H1 (cell line): Measurements from ENCODE around the gene MVK. TPM values are rescaled to one million over a fixed set of nuclear protein-coding genes. Genes with fewer than 3 reads are reported as not detected.

ENCODE experiments used
- CTCF ChIA-PET: fragments of 300-600 bp; sonication (Branson Sonifier 250); formaldehyde crosslinking; loops from one replicate; lab custom pipeline; 2021; ENCODE audit not compliant: partially characterized antibody; lab: Charles Lee
- POLR2A ChIA-PET: fragments of 300-600 bp; sonication (Branson Sonifier 250); formaldehyde crosslinking; loops from one replicate; lab custom pipeline; 2021; ENCODE audit warnings: inconsistent platforms; ENCODE audit not compliant: partially characterized antibody; lab: Charles Lee
- DNase-seq, 2 experiments: peaks; one replicate each; pipeline versions ENCODE4 v3.0.0 to v3.0.0-alpha.2; 2010 to 2022; ENCODE audit warnings: low spot score in 2 of 2, low read depth in 1 of 2, mixed read lengths in 1 of 2
- FAIRE-seq: peaks from 2 replicates; lab custom pipeline; 2011; peaks lifted over from hg19 to GRCh38; lab: Jason Lieb, UNC
- H2AFZ ChIP-seq: 2 replicates; pipeline ENCODE4 v1.8.1; 2012; ENCODE audit warnings: low read length, inconsistent platforms
- H2AK5ac ChIP-seq: 2 replicates; pipeline ENCODE4 v1.6.1; 2013; ENCODE audit warnings: low read depth, low read length
- H2BK120ac ChIP-seq: replicated peaks from 2 replicates; pipeline ENCODE3; 2013; ENCODE audit warnings: low read depth, low read length, inconsistent platforms
- H2BK12ac ChIP-seq: 2 replicates; pipeline ENCODE4 v1.6.1; 2013; ENCODE audit warnings: low read depth, low read length
- H2BK15ac ChIP-seq: 2 replicates; pipeline ENCODE4 v1.6.1; 2013; ENCODE audit warnings: low read length
- H2BK20ac ChIP-seq: 2 replicates; pipeline ENCODE4 v1.6.1; 2013; ENCODE audit warnings: low read length
- H2BK5ac ChIP-seq: 2 replicates; pipeline ENCODE4 v1.6.1; 2013; ENCODE audit warnings: low read depth, low read length
- H3K14ac ChIP-seq: 2 replicates; pipeline ENCODE4 v1.6.1; 2013; ENCODE audit warnings: inconsistent platforms; ENCODE audit not compliant: insufficient read length
- H3K18ac ChIP-seq: 2 replicates; pipeline ENCODE4 v1.6.1; 2013; ENCODE audit warnings: low read length; ENCODE audit errors: extremely low read depth
- H3K23ac ChIP-seq: 2 replicates; pipeline ENCODE4 v1.6.1; 2013; ENCODE audit warnings: inconsistent platforms; ENCODE audit not compliant: insufficient read length
- H3K23me2 ChIP-seq: 2 replicates; pipeline ENCODE4 v1.6.1; 2013; ENCODE audit warnings: low read depth, low read length
- H3K27ac ChIP-seq: 2 replicates; pipeline ENCODE4 v1.6.1; 2011; ENCODE audit warnings: low read depth, low read length, inconsistent platforms
- H3K27me3 ChIP-seq, 4 experiments: replicated peaks in 1 of 4; 1 replicate in 1 of 4; 2 replicates in 3 of 4; pipeline versions ENCODE4 v1.6.1 to v1.8.1; 2011 to 2013; ENCODE audit warnings: low read length in 3 of 4, mild to moderate bottlenecking in 3 of 4, inconsistent platforms in 2 of 4, mixed read lengths in 2 of 4, moderate library complexity in 1 of 4; ENCODE audit not compliant: control insufficient read depth in 3 of 4, insufficient read depth in 3 of 4; ENCODE audit errors: extremely low read depth in 1 of 4
- H3K36me3 ChIP-seq, 4 experiments: 2 replicates each; pipeline versions ENCODE4 v1.6.1 to v1.8.1; 2011 to 2013; ENCODE audit warnings: mild to moderate bottlenecking in 4 of 4, low read length in 3 of 4, moderate library complexity in 2 of 4, control low read depth in 1 of 4, inconsistent platforms in 1 of 4; ENCODE audit not compliant: insufficient read depth in 4 of 4, control insufficient read depth in 2 of 4
- H3K4ac ChIP-seq: replicated peaks from 2 replicates; pipeline ENCODE3; 2013; ENCODE audit warnings: low read length, low read depth, mixed read lengths, inconsistent platforms; ENCODE audit not compliant: insufficient read length
- H3K4me1 ChIP-seq, 4 experiments: replicated peaks in 1 of 4; 1 replicate in 1 of 4; 2 replicates in 3 of 4; pipeline versions ENCODE4 v1.6.1 to v1.8.1; 2011 to 2013; ENCODE audit warnings: low read length in 3 of 4, inconsistent platforms in 2 of 4, mixed read lengths in 1 of 4; ENCODE audit not compliant: insufficient read depth in 4 of 4, control insufficient read depth in 3 of 4
- H3K4me2 ChIP-seq, 2 experiments: 2 replicates each; pipeline versions ENCODE4 v1.6.1 to v1.8.1; 2011 to 2013; ENCODE audit warnings: low read depth in 2 of 2, low read length in 2 of 2, control low read depth in 1 of 2, inconsistent platforms in 1 of 2, mild to moderate bottlenecking in 1 of 2; ENCODE audit not compliant: insufficient read depth in 1 of 2
- H3K4me3 ChIP-seq, 4 experiments: fragments of 200-600, 300-600 bp in 1 of 4; sonication (generic), shearing (Covaris generic), sonication (Bioruptor Twin) in 1 of 4; 2 replicates each; pipeline versions ENCODE4 v1.5.1 to v1.8.1; 2011 to 2016; ENCODE audit warnings: low read length in 4 of 4, low read depth in 3 of 4, control low read depth in 2 of 4, inconsistent platforms in 2 of 4, mild to moderate bottlenecking in 2 of 4, mixed read lengths in 1 of 4, moderate library complexity in 1 of 4; ENCODE audit not compliant: insufficient read depth in 2 of 4; ENCODE audit errors: extremely low read depth in 1 of 4
- H3K56ac ChIP-seq: replicated peaks from 2 replicates; pipeline ENCODE3; 2013; ENCODE audit warnings: low read depth, mild to moderate bottlenecking, mixed read lengths, low read length, inconsistent platforms; ENCODE audit not compliant: insufficient read length
- H3K79me1 ChIP-seq: 2 replicates; pipeline ENCODE4 v1.6.1; 2013; ENCODE audit warnings: low read depth, low read length, control low read depth
- H3K79me2 ChIP-seq, 2 experiments: 2 replicates each; pipeline versions ENCODE4 v1.6.1 to v1.8.1; 2012 to 2013; ENCODE audit warnings: low read length in 2 of 2, mild to moderate bottlenecking in 2 of 2, inconsistent platforms in 1 of 2; ENCODE audit not compliant: insufficient read depth in 2 of 2, control insufficient read depth in 1 of 2
- H3K9ac ChIP-seq, 4 experiments: replicated peaks in 1 of 4; 1 replicate in 1 of 4; 2 replicates in 3 of 4; pipeline versions ENCODE4 v1.6.1 to v1.8.1; 2011 to 2013; ENCODE audit warnings: low read depth in 3 of 4, low read length in 3 of 4, control low read depth in 2 of 4, mild to moderate bottlenecking in 2 of 4, moderate library complexity in 2 of 4, inconsistent platforms in 1 of 4; ENCODE audit errors: extremely low read depth in 1 of 4
- H3K9me3 ChIP-seq, 2 experiments: 2 replicates each; pipeline versions ENCODE4 v1.6.1 to v1.8.1; 2012 to 2013; ENCODE audit warnings: mild to moderate bottlenecking in 2 of 2, moderate library complexity in 2 of 2, control low read depth in 1 of 2, inconsistent platforms in 1 of 2, low read depth in 1 of 2, low read length in 1 of 2, mixed read lengths in 1 of 2; ENCODE audit not compliant: insufficient read depth in 2 of 2
- H4K20me1 ChIP-seq, 2 experiments: replicated peaks in 1 of 2; 2 replicates each; pipeline versions ENCODE3 to v1.8.1; 2011 to 2013; ENCODE audit warnings: inconsistent platforms in 2 of 2, low read length in 2 of 2, mild to moderate bottlenecking in 1 of 2; ENCODE audit not compliant: insufficient read depth in 2 of 2, control insufficient read depth in 1 of 2
- H4K5ac ChIP-seq: 2 replicates; pipeline ENCODE4 v1.6.1; 2013; ENCODE audit warnings: low read length, low read depth, mixed read lengths, inconsistent platforms; ENCODE audit not compliant: insufficient read length
- H4K8ac ChIP-seq: 2 replicates; pipeline ENCODE4 v1.8.0; 2013; ENCODE audit warnings: mild to moderate bottlenecking, moderate library complexity, low read length, inconsistent platforms; ENCODE audit not compliant: insufficient read depth; ENCODE audit errors: extremely low read depth
- H4K91ac ChIP-seq: replicated peaks from 2 replicates; pipeline ENCODE3; 2013; ENCODE audit warnings: low read length, mixed read lengths, inconsistent platforms; ENCODE audit not compliant: insufficient read length
- ASH2L ChIP-seq: fragments of 200-600, 300-600 bp; sonication (generic); IDR thresholded peaks from one replicate; pipeline ENCODE4 v1.7.1; 2017; ENCODE audit warnings: low read length
- BRCA1 ChIP-seq: IDR thresholded peaks from 2 replicates; pipeline ENCODE4 v1.6.1; 2012; ENCODE audit warnings: low read depth, low read length, improper control_type of control experiment
- CBX8 ChIP-seq: fragments of 300-800, 300-1000 bp; sonication (generic); IDR thresholded peaks from 2 replicates; pipeline ENCODE4 v1.7.1; 2016; ENCODE audit warnings: low read depth, low read length, borderline replicate concordance
- KDM4A ChIP-seq: IDR thresholded peaks from one replicate; pipeline ENCODE4 v1.7.1; 2012; ENCODE audit warnings: low read depth, mild to moderate bottlenecking, moderate library complexity, low read length, inconsistent platforms; ENCODE audit not compliant: severe bottlenecking
- TAF1 ChIP-seq: IDR thresholded peaks from 2 replicates; pipeline ENCODE4 v1.6.1; 2011; ENCODE audit warnings: mild to moderate bottlenecking, low read depth, low read length
- ZNF274 ChIP-seq: IDR thresholded peaks from 2 replicates; pipeline ENCODE4 v1.7.0; 2012; ENCODE audit warnings: low read length, borderline replicate concordance; ENCODE audit errors: extremely low read depth
- WGBS, 2 experiments: shearing (Covaris generic) in 1 of 2; methylation state at CpG; one replicate each; pipeline versions ENCODE4 v1.1.6 to v1.1.7; 2013 to 2015; ENCODE audit warnings: low lambda C conversion rate in 2 of 2, mixed read lengths in 2 of 2, inconsistent platforms in 1 of 2, low coverage in 1 of 2, missing lambda C conversion rate in 1 of 2; ENCODE audit not compliant: insufficient replicate concordance in 2 of 2, insufficient coverage in 1 of 2, insufficient read length in 1 of 2; ENCODE audit errors: extremely low coverage in 1 of 2, missing lambda C conversion rate in 1 of 2; 5-methylcytosine and 5-hydroxymethylcytosine counted together
- polyA plus RNA-seq, 7 experiments: library from polyadenylated mRNA; depleted of rRNA in 3 of 7; stranded (reverse) in 5 of 7; unstranded in 2 of 7; fragments of >200 nt in 5 of 7; fragments of 200-250 nt in 2 of 7; gene quantifications; 1 replicate in 5 of 7; 2 replicates in 1 of 7; 4 replicates in 1 of 7; pipeline versions ENCODE4 v1.2.1 to v1.2.3, GENCODE V29; 2011 to 2013; ENCODE audit warnings: missing spikeins in 2 of 7, mixed read lengths in 2 of 7
- total RNA-seq: library from RNA; stranded (reverse); fragmentation: NEBNext Ultra II Directional; extraction: Animal tissue kit (Norgen Biotek cat#: 25700); gene quantifications from 2 replicates; pipeline ENCODE4 v1.2.1, GENCODE V29; 2021
- TF ChIP-seq, protein P1 (sequence below): IDR thresholded peaks from 2 replicates; pipeline ENCODE4 v1.6.1; 2011; ENCODE audit warnings: low read depth, mild to moderate bottlenecking, low read length; ENCODE audit not compliant: insufficient read depth
- TF ChIP-seq, protein P2 (sequence below), 3 experiments: IDR thresholded peaks; 1 replicate in 2 of 3; 2 replicates in 1 of 3; pipeline versions ENCODE4 v1.5.1 to v1.6.1; 2011; ENCODE audit warnings: low read length in 3 of 3, mild to moderate bottlenecking in 3 of 3, inconsistent platforms in 2 of 3, low read depth in 1 of 3, moderate library complexity in 1 of 3; ENCODE audit not compliant: insufficient read depth in 1 of 3; ENCODE audit errors: control extremely low read depth in 1 of 3

The MVK gene
- total and polyA plus RNA-seq, 2 of the 8 experiments (the other 6 are each of a cell fraction or from before 2014, with no cell fraction given): 15.7 to 20.9 TPM

DNA sequence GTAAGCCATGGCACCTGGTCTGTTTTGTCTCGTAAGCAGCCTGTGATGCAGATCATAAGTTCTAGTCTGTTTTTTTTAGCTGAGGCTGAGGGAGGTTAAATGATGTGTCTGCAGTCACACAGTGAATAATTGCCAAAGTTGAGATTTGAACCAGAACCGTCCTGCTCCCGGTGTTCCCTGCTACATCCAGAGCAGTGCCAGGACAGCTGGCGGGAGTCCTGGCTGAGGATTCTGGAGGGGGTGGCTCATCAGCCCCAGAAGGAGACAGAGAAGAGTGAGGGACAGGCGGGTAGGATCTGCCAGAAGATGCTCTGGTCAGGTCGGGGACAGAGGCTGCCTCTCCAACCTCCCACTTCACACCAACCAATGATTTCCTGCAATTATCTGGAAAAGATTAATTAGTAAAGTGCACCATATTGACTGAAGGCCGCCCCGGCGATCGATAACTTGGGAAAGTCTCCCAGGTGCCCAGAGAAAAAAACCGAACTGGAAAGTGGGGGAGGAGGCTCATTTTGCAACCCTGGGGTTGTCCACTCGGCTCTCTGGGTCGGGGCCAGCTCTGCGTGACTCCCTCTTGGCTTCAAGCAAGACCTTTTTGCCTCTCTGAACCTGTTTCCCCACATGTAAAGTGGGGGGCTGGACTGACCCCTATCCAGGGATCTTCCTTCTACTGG lies 42.1 kb downstream of the MVK start:
- 80% methylated on average over 13 of the region's 14 CpGs; no CpG with 5 or more reads in 1 of the 2 experiments for WGBS, 2 experiments
- CTCF ChIA-PET: interaction anchor here (0.7 to 5.7 kb wide), 5 partner anchors 17 to 947 kb away, joined by 3 to 42 read pairs (median 3); no protein-coding TSS in a partner anchor
- peaks cover 0 to 3% (median 0%) of the 10 kb centered on the region in 4 experiments; a peak in 2 of 7 replicates for H3K4me1 ChIP-seq
- TF ChIP-seq BRCA1: no peak
- TF ChIP-seq CBX8: no peak
- no peak for TF ChIP-seq ASH2L
- TF ChIP-seq ZNF274: no peak
- no peak for TF ChIP-seq TAF1
- no peak for TF ChIP-seq KDM4A
- TF ChIP-seq, protein P1, sequence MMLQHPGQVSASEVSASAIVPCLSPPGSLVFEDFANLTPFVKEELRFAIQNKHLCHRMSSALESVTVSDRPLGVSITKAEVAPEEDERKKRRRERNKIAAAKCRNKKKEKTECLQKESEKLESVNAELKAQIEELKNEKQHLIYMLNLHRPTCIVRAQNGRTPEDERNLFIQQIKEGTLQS: no peak
- TF ChIP-seq, protein P2, sequence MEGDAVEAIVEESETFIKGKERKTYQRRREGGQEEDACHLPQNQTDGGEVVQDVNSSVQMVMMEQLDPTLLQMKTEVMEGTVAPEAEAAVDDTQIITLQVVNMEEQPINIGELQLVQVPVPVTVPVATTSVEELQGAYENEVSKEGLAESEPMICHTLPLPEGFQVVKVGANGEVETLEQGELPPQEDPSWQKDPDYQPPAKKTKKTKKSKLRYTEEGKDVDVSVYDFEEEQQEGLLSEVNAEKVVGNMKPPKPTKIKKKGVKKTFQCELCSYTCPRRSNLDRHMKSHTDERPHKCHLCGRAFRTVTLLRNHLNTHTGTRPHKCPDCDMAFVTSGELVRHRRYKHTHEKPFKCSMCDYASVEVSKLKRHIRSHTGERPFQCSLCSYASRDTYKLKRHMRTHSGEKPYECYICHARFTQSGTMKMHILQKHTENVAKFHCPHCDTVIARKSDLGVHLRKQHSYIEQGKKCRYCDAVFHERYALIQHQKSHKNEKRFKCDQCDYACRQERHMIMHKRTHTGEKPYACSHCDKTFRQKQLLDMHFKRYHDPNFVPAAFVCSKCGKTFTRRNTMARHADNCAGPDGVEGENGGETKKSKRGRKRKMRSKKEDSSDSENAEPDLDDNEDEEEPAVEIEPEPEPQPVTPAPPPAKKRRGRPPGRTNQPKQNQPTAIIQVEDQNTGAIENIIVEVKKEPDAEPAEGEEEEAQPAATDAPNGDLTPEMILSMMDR (IDR thresholded peaks at IDR 0.05; ENCODE audit: control extremely low read depth in 1 of 3, insufficient read depth in 1 of 3, low read depth in 1 of 3, low read length in 3 of 3): no peak

More for the DNA sequence above, 42.1 kb downstream of the MVK start:
- H2AFZ ChIP-seq: no peak overlapping the region
- no peak overlapping the region for H3K4ac ChIP-seq
- no peak overlapping the region for H3K4me3 ChIP-seq
- H3K79me1 ChIP-seq: no peaks in the 10 kb centered on the region
- H2BK12ac ChIP-seq: no peak overlapping the region
- no peak overlapping the region for H4K8ac ChIP-seq
- H3K36me3 ChIP-seq: no peaks in the 10 kb centered on the region
- no peak overlapping the region for H3K4me2 ChIP-seq
- H3K23ac ChIP-seq: no peak overlapping the region
- no peak overlapping the region for H3K18ac ChIP-seq
- H3K27ac ChIP-seq: no peak overlapping the region
- H2AK5ac ChIP-seq: no peak overlapping the region
- FAIRE-seq (no peak), DNase-seq (no peak)
- POLR2A ChIA-PET: no interaction called here
- no peak overlapping the region for H2BK120ac ChIP-seq
- no peaks in the 10 kb centered on the region; a peak in 1 of 7 replicates for H3K27me3 ChIP-seq
- no peaks in the 10 kb centered on the region for H3K79me2 ChIP-seq
- H2BK20ac ChIP-seq: no peak overlapping the region
- no peak overlapping the region for H2BK15ac ChIP-seq
- H3K14ac ChIP-seq: no peak overlapping the region
- H3K9me3 ChIP-seq: no peaks in the 10 kb centered on the region
- H3K56ac ChIP-seq: no peak overlapping the region
- H4K20me1 ChIP-seq: no peaks in the 10 kb centered on the region
- H4K5ac ChIP-seq: no peak overlapping the region
- no peak overlapping the region for H2BK5ac ChIP-seq
- no peaks in the 10 kb centered on the region for H3K23me2 ChIP-seq
- no peak overlapping the region for H4K91ac ChIP-seq
- H3K9ac ChIP-seq: no peak overlapping the region
